ENCODE measurements around the gene GET4. TPM values are rescaled to one million over a fixed set of nuclear protein-coding genes. Genes with fewer than 3 reads are reported as not detected.
"Not testable (repeated sequence)": the region's sequence is repeated elsewhere in the genome, so short reads cannot be mapped to it uniquely, and the experiment has no call there.

The GET4 gene
- total and polyA plus RNA-seq, 2 experiments from 2014 or later: 26.3 to 26.8 TPM

GRCh38 chr7:868189-868486, 8.2 kb upstream of the GET4 start:
- no peak overlapping the region for H2AFZ ChIP-seq
- H3K79me2 ChIP-seq (ENCODE audit: insufficient read depth): peaks cover 8% of the 10 kb centered on the region
- TF ChIP-seq EZH2 (IDR thresholded peaks at IDR 0.05; ENCODE audit: insufficient read depth, poor library complexity, severe bottlenecking): no peak
- no peak for TF ChIP-seq EZH2phosphoT487 (IDR thresholded peaks at IDR 0.05; ENCODE audit: insufficient read depth, low read depth)
- H3F3A ChIP-seq (ENCODE audit: insufficient read depth): peaks cover 4% of the 10 kb centered on the region; the same call in 1 of the 2 replicates
- no peaks in the 10 kb centered on the region for H3K27me3 ChIP-seq (replicated peaks; ENCODE audit: insufficient read depth)
- peak overlapping the region; percentile 95 for H3K27ac ChIP-seq
- H3K4me1 ChIP-seq (ENCODE audit: insufficient read depth): peaks cover 16% of the 10 kb centered on the region
- H3K36me3 ChIP-seq (ENCODE audit: low read depth): peaks cover 15% of the 10 kb centered on the region; the same call in 1 of the 2 replicates
- no peak overlapping the region; the same call in 1 of the 2 replicates for H3K4me3 ChIP-seq
- no peaks in the 10 kb centered on the region for H3K9me3 ChIP-seq (ENCODE audit: low read depth)
- WGBS, 2 experiments (ENCODE audit: low coverage in 1 of 2, low lambda C conversion rate in 2 of 2, missing lambda C conversion rate in 2 of 2): 57 to 65% methylated on average over 17 of the region's 17 CpGs
- H3K9me2 ChIP-seq (ENCODE audit: insufficient read depth): no peaks in the 10 kb centered on the region
- in situ Hi-C loops (cut with MboI): no loop called here
- H3K4me2 ChIP-seq (ENCODE audit: unreplicated experiment): peak overlapping the region; percentile 55
- H3K9ac ChIP-seq: peak overlapping the region; percentile 82
- peak; percentile 5 for DNase-seq
- no peaks in the 10 kb centered on the region for H4K20me1 ChIP-seq (ENCODE audit: insufficient read depth)

GRCh38 chr7:869348-869747, 7.0 kb upstream of the GET4 start:
- H2AFZ ChIP-seq: no peak overlapping the region
- WGBS, 2 experiments (ENCODE audit: low coverage in 1 of 2, low lambda C conversion rate in 2 of 2, missing lambda C conversion rate in 2 of 2): 89 to 91% methylated on average over 14 of the region's 14 CpGs
- no peak overlapping the region for H3K4me3 ChIP-seq
- H3K27me3 ChIP-seq (replicated peaks; ENCODE audit: insufficient read depth): no peaks in the 10 kb centered on the region
- no peak overlapping the region for H3K9ac ChIP-seq
- H3F3A ChIP-seq (ENCODE audit: insufficient read depth): peaks cover 10% of the 10 kb centered on the region
- H3K27ac ChIP-seq: no peak overlapping the region
- TF ChIP-seq EZH2 (IDR thresholded peaks at IDR 0.05; ENCODE audit: insufficient read depth, poor library complexity, severe bottlenecking) (no peak), EZH2phosphoT487 (IDR thresholded peaks at IDR 0.05; ENCODE audit: insufficient read depth, low read depth) (no peak)
- DNase-seq: no peak
- H3K4me1 ChIP-seq (ENCODE audit: insufficient read depth): peaks cover 23% of the 10 kb centered on the region
- H3K79me2 ChIP-seq (ENCODE audit: insufficient read depth): peaks cover 8% of the 10 kb centered on the region
- no peaks in the 10 kb centered on the region for H3K9me2 ChIP-seq (ENCODE audit: insufficient read depth)
- H4K20me1 ChIP-seq (ENCODE audit: insufficient read depth): no peaks in the 10 kb centered on the region
- in situ Hi-C loops (cut with MboI): no loop called here
- no peak overlapping the region for H3K4me2 ChIP-seq (ENCODE audit: unreplicated experiment)
- H3K36me3 ChIP-seq (ENCODE audit: low read depth): peaks cover 24% of the 10 kb centered on the region; the same call in 1 of the 2 replicates
- H3K9me3 ChIP-seq (ENCODE audit: low read depth): no peaks in the 10 kb centered on the region

GRCh38 chr7:871900-872537, 4.3 kb upstream of the GET4 start:
- no peaks in the 10 kb centered on the region for H3K9me2 ChIP-seq (ENCODE audit: insufficient read depth)
- H3K79me2 ChIP-seq (ENCODE audit: insufficient read depth): peaks cover 10% of the 10 kb centered on the region
- DNase-seq: no peak
- no peak overlapping the region for H3K27ac ChIP-seq
- TF ChIP-seq EZH2 (IDR thresholded peaks at IDR 0.05; ENCODE audit: insufficient read depth, poor library complexity, severe bottlenecking): no peak
- TF ChIP-seq EZH2phosphoT487 (IDR thresholded peaks at IDR 0.05; ENCODE audit: insufficient read depth, low read depth): no peak
- H4K20me1 ChIP-seq (ENCODE audit: insufficient read depth): no peaks in the 10 kb centered on the region
- no peaks in the 10 kb centered on the region for H3K27me3 ChIP-seq (replicated peaks; ENCODE audit: insufficient read depth)
- no peak overlapping the region for H2AFZ ChIP-seq
- no peak overlapping the region for H3K9ac ChIP-seq
- H3K9me3 ChIP-seq (ENCODE audit: low read depth): no peaks in the 10 kb centered on the region
- WGBS, 2 experiments (ENCODE audit: low coverage in 1 of 2, low lambda C conversion rate in 2 of 2, missing lambda C conversion rate in 2 of 2): 75 to 80% methylated on average over 14 of the region's 14 CpGs
- peaks cover 24% of the 10 kb centered on the region; the same call in 1 of the 2 replicates for H3K36me3 ChIP-seq (ENCODE audit: low read depth)
- H3K4me1 ChIP-seq (ENCODE audit: insufficient read depth): peaks cover 19% of the 10 kb centered on the region
- no peak overlapping the region for H3K4me2 ChIP-seq (ENCODE audit: unreplicated experiment)
- H3F3A ChIP-seq (ENCODE audit: insufficient read depth): peaks cover 16% of the 10 kb centered on the region
- in situ Hi-C loops (cut with MboI): no loop called here
- no peak overlapping the region for H3K4me3 ChIP-seq

- DNase-seq; H4K20me1 ChIP-seq (ENCODE audit: insufficient read depth); H3K9me3 ChIP-seq (ENCODE audit: low read depth); H3K27me3 ChIP-seq (replicated peaks; ENCODE audit: insufficient read depth); H3K27ac ChIP-seq; H3K9ac ChIP-seq; H3K4me2 ChIP-seq (ENCODE audit: unreplicated experiment); H2AFZ ChIP-seq; H3K9me2 ChIP-seq (ENCODE audit: insufficient read depth); in situ Hi-C loops (cut with MboI); H3K4me3 ChIP-seq: not testable (repeated sequence)
- Histone ChIP-seq H3K36me3 (ENCODE audit: low read depth) (peaks cover 24% of the 10 kb centered on the region; the same call in 1 of the 2 replicates), H3K4me1 (ENCODE audit: insufficient read depth) (peaks cover 12% of the 10 kb centered on the region), H3K79me2 (ENCODE audit: insufficient read depth) (peaks cover 15% of the 10 kb centered on the region), H3F3A (ENCODE audit: insufficient read depth) (peaks cover 12% of the 10 kb centered on the region)
- 96 to 97% methylated on average over 19 of the region's 19 CpGs for WGBS, 2 experiments (ENCODE audit: low coverage in 1 of 2, low lambda C conversion rate in 2 of 2, missing lambda C conversion rate in 2 of 2)
Observed at GRCh38 chr7:872685-873084, 3.7 kb upstream of the GET4 start.
